Uterus (tissue), 4 donors: ENCODE results near the gene CD9. TPM values are rescaled to one million over a fixed set of nuclear protein-coding genes. Genes with fewer than 3 reads are reported as not detected.

Experiments used
- DNase-seq, 2 donors: peaks; one replicate each; pipeline ENCODE4 v3.0.0-alpha.2; 2019 to 2020
- H3K27ac ChIP-seq, 2 donors: fragments of 200-600 bp; sonication (generic); 1 replicate in 1 of 2; 2 replicates in 1 of 2; pipeline ENCODE4 v1.5.1; 2016 to 2018
- H3K27me3 ChIP-seq, 2 donors: fragments of 200-600 bp; sonication (generic); one replicate each; pipeline ENCODE4 v1.5.1; 2018 to 2019; ENCODE audit warnings: control low read depth in 1 of 2
- H3K36me3 ChIP-seq, 2 donors: fragments of 200-600 bp; sonication (generic); one replicate each; pipeline ENCODE4 v1.5.1; 2019; ENCODE audit warnings: control low read depth in 1 of 2
- H3K4me1 ChIP-seq, 2 donors: fragments of 200-600 bp; sonication (generic); one replicate each; pipeline ENCODE4 v1.5.1; 2018 to 2019; ENCODE audit warnings: control low read depth in 1 of 2
- H3K4me3 ChIP-seq, 2 donors: fragments of 200-600 bp; sonication (generic); 1 replicate in 1 of 2; 2 replicates in 1 of 2; pipeline ENCODE4 v1.5.1; 2018 to 2019; ENCODE audit warnings: mild to moderate bottlenecking in 1 of 2
- H3K9me3 ChIP-seq, 2 donors: fragments of 200-600 bp; sonication (generic); one replicate each; pipeline ENCODE4 v1.5.1; 2019; ENCODE audit warnings: control low read depth in 1 of 2
- POLR2A ChIP-seq, 2 donors: fragments of 450-650 bp; IDR thresholded peaks; one replicate each; pipeline ENCODE4 v1.6.1; 2016; ENCODE audit warnings: antibody characterized with exemption in 2 of 2, mild to moderate bottlenecking in 1 of 2, moderate library complexity in 1 of 2
- intact Hi-C: fragments of 100-400 bp; cut with DNase I; formaldehyde crosslinking; loops from one replicate; pipeline ENCODE4 v1.15.1; 2023; ENCODE audit warnings: low total_unique reads
- total RNA-seq, 4 donors: library from RNA; depleted of rRNA in 3 of 4; stranded (reverse); fragments of >200 nt in 3 of 4; gene quantifications; one replicate each; pipeline versions ENCODE4 v1.1.0 to v1.2.4, GENCODE V29; 2014 to 2023
- TF ChIP-seq, protein P1 (sequence below), 4 experiments: fragments of 200-600 bp in 2 of 4; fragments of 450-650 bp in 2 of 4; sonication (generic) in 2 of 4; IDR thresholded peaks; one replicate each; pipeline ENCODE4 v1.5.1; 2016 to 2019; ENCODE audit warnings: antibody characterized with exemption in 4 of 4, mild to moderate bottlenecking in 2 of 4, moderate library complexity in 1 of 4
- donor health status: DM: yes; HTN: yes; CAD: no.

CD9 gene
- total RNA-seq, 4 donors from 2014 or later, result 161 to 275 (median 207) TPM

DNA sequence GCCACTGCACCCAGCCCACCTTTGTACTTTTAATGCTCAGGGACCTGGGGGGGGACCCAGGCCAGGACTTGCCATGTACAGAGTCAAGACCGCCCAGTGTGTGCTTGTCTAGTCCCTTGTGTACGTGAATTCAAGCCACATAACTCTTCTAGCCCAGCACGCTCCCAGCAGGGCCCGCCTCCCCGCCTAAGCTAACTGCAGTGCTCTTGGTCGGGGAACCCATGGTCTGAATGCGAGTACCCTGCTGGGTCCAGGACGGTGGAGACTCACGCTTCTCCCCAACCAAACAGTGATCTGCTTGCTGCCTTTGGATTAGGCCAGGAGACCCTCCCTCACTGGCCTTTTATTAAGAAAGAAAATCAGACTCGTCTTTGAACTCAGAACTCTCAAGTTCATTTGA lies 23.3 kb downstream of the CD9 start:
- Histone ChIP-seq H3K4me1 (peaks cover 34 to 39% of the 10 kb centered on the region in 2 donors), H3K27ac (peak overlapping the region; percentile 86 to 96), H3K27me3 (no peaks in the 10 kb centered on the region)

DNA sequence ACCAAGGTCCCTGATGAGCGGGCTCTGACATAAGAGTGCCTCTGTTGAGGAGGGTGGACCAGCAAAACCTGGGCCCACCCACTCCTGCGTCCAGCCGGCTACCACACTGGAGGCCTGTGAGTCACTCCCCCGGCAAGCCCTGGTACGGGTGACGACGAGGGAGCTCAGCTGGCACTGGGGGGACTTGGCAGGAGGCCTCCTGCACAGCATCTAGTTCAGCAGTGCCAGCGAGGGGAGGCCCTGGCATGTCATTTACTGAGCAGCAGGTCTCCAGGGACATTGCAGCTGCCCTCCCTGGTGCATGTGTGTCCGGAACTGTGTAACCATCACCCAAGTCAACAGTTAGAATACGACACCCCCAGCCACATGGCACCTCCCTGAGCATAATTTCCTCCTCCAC lies 24.4 kb downstream of the CD9 start:
- peaks cover 44 to 49% of the 10 kb centered on the region in 2 donors for H3K4me1 ChIP-seq
- peak overlapping the region; percentile 86 to 96 for H3K27ac ChIP-seq
- no peaks in the 10 kb centered on the region for H3K9me3 ChIP-seq
- H3K36me3 ChIP-seq, result no peaks in the 10 kb centered on the region
- no peak overlapping the region for H3K4me3 ChIP-seq
- no peaks in the 10 kb centered on the region for H3K27me3 ChIP-seq
- TF ChIP-seq, protein P1, sequence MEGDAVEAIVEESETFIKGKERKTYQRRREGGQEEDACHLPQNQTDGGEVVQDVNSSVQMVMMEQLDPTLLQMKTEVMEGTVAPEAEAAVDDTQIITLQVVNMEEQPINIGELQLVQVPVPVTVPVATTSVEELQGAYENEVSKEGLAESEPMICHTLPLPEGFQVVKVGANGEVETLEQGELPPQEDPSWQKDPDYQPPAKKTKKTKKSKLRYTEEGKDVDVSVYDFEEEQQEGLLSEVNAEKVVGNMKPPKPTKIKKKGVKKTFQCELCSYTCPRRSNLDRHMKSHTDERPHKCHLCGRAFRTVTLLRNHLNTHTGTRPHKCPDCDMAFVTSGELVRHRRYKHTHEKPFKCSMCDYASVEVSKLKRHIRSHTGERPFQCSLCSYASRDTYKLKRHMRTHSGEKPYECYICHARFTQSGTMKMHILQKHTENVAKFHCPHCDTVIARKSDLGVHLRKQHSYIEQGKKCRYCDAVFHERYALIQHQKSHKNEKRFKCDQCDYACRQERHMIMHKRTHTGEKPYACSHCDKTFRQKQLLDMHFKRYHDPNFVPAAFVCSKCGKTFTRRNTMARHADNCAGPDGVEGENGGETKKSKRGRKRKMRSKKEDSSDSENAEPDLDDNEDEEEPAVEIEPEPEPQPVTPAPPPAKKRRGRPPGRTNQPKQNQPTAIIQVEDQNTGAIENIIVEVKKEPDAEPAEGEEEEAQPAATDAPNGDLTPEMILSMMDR (IDR thresholded peaks at IDR 0.05), result no peak
- no peak for TF ChIP-seq POLR2A (IDR thresholded peaks at IDR 0.05)
- peak in 1 of 2 donors; percentile 56 for DNase-seq
- intact Hi-C loops, result no loop called here

More for the DNA sequence above, 23.3 kb downstream of the CD9 start:
- Histone ChIP-seq H3K36me3 (no peaks in the 10 kb centered on the region), H3K4me3 (no peak overlapping the region), H3K9me3 (no peaks in the 10 kb centered on the region)
- DNase-seq, result no peak
- intact Hi-C loops, result no loop called here
- no peak for TF ChIP-seq POLR2A (IDR thresholded peaks at IDR 0.05)
- TF ChIP-seq, protein P1 (IDR thresholded peaks at IDR 0.05), result no peak

DNA sequence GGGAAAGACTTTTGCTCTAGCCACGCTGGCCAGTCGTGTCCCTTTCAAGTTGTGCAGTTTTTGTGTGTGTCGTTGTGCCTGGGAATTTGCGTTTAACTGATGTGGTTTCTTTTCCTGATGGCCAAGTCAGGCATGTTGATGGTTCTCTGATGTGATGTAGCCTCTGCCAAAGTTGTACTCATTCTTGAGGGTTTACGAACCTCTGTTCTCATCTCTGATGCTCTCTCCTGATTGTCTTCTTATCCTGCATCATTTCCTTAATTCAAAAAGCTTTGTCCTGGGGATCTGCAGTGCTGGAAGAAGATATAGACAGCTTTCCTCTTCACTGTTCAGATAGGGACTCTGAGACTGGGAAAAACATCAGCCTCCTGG lies 25.4 kb downstream of the CD9 start:
- no peaks in the 10 kb centered on the region for H3K27me3 ChIP-seq
- H3K9me3 ChIP-seq, result no peaks in the 10 kb centered on the region
- peaks cover 49 to 56% of the 10 kb centered on the region in 2 donors for H3K4me1 ChIP-seq
- H3K4me3 ChIP-seq, result no peak overlapping the region
- intact Hi-C loops, result no loop called here
- no peak for DNase-seq
- H3K27ac ChIP-seq, result peak overlapping the region; percentile 86 to 96
- TF ChIP-seq, protein P1 (IDR thresholded peaks at IDR 0.05), result no peak
- no peak for TF ChIP-seq POLR2A (IDR thresholded peaks at IDR 0.05)
- no peaks in the 10 kb centered on the region for H3K36me3 ChIP-seq

DNA sequence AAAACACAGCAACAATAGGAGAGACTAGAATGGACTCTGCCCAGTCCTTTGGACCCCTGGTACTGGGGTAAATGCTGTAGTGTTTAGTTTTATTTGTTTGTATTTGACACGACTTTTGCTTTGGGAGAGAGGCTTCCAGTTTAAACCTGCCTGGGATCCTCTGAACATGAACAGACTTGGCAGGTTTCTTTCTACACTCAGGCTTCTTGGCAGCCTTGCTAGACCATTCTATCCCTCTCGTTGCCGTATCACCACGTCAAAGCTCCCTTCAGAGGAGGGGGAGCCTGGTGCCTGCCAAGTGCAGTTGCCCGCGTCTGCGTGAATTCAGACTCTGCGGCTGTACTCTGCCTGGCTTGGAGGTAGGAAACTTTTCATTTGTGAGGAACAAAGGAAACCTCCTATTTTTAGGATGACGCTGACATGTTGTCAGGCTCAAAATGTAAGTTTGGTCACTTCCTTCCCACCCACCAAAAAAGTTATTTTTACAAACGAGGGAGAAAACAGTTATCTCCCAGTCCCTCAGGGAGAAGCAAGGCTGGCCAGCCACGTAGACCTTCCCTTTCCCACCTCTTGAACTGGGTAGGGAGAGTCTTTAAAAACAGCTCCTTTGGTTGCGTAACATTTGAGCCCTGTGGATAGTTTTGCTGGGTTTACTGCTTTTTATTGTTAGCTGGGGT lies 25.9 kb downstream of the CD9 start:
- peak overlapping the region in 1 of 2 donors; percentile 21 for H3K4me3 ChIP-seq
- intact Hi-C loops, result no loop called here

DNA sequence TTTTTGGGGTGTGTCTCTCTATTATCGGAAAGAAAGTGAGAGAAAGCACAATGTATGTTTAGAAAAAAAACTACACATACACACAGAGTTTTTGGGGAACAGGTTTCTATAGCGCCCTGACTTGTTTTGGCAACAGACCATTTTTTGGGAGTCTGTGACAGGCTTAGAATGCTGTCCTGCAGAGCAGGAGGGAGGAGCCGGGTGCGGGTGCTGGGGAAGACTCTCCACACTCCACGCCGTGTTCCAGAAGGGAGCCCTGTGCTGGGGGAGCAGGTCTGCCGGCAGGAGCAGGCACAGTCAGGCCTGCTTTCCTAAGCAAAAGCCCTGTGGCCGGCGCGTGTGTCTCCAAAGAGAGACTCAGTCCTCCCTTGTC lies 26.5 kb downstream of the CD9 start:
- peaks cover 56 to 65% of the 10 kb centered on the region in 2 donors for H3K4me1 ChIP-seq
- H3K4me3 ChIP-seq, result peak overlapping the region in 1 of 2 donors; percentile 21
- no peaks in the 10 kb centered on the region for H3K27me3 ChIP-seq
- H3K9me3 ChIP-seq, result no peaks in the 10 kb centered on the region
- TF ChIP-seq, protein P1 (IDR thresholded peaks at IDR 0.05), result no peak
- TF ChIP-seq POLR2A (IDR thresholded peaks at IDR 0.05), result no peak
- H3K27ac ChIP-seq, result peak overlapping the region; percentile 86 to 96
- DNase-seq, result peak; percentile 61 to 73
- intact Hi-C loops, result no loop called here
- H3K36me3 ChIP-seq, result no peaks in the 10 kb centered on the region

More for the DNA sequence above, 25.9 kb downstream of the CD9 start:
- DNase-seq, result peak; percentile 85 to 90
- Histone ChIP-seq H3K27ac (peak overlapping the region; percentile 86 to 96), H3K36me3 (no peaks in the 10 kb centered on the region), H3K9me3 (no peaks in the 10 kb centered on the region), H3K27me3 (no peaks in the 10 kb centered on the region), H3K4me1 (peaks cover 53 to 61% of the 10 kb centered on the region in 2 donors)
- TF ChIP-seq, protein P1 (IDR thresholded peaks at IDR 0.05), result no peak
- peak; percentile 40 to 48 for TF ChIP-seq POLR2A (IDR thresholded peaks at IDR 0.05)
